Jurkat, Clone E6-1 (cell line): ENCODE results near the gene GLB1L2.

Source experiments
- DNase-seq: peaks from one replicate; pipeline ENCODE4 v3.0.0-alpha.2; 2011; ENCODE audit warnings: low read depth, low spot score
- H3K4me3 ChIP-seq: 2 replicates; pipeline ENCODE4 v1.5.1; 2011; ENCODE audit warnings: mild to moderate bottlenecking, low read length, control low read depth, moderate library complexity

The GLB1L2 gene

GRCh38 chr11:134360050-134360835 is 28.5 kb downstream of the GLB1L2 start:
- no peak overlapping the region for H3K4me3 ChIP-seq
- peak; percentile 53 for DNase-seq

GRCh38 chr11:134361661-134362060 is 29.9 kb downstream of the GLB1L2 start:
- DNase-seq = no peak
- no peak overlapping the region for H3K4me3 ChIP-seq

GRCh38 chr11:134362192-134362901 is 30.6 kb downstream of the GLB1L2 start:
- H3K4me3 ChIP-seq = no peak overlapping the region
- DNase-seq = no peak

- no peak overlapping the region for H3K4me3 ChIP-seq
- no peak for DNase-seq
These were observed 31.4 kb downstream of the GLB1L2 start for GRCh38 chr11:134363161-134363560.

- DNase-seq = peak; percentile 39
- no peak overlapping the region for H3K4me3 ChIP-seq
These were observed 31.8 kb downstream of the GLB1L2 start for GRCh38 chr11:134363592-134363991.

GRCh38 chr11:134364261-134364660 is 32.5 kb downstream of the GLB1L2 start:
- DNase-seq = no peak
- no peak overlapping the region for H3K4me3 ChIP-seq

- peak; percentile 54 for DNase-seq
- no peak overlapping the region for H3K4me3 ChIP-seq
These were observed 33.5 kb downstream of the GLB1L2 start for GRCh38 chr11:134365011-134365925.

- no peak overlapping the region for H3K4me3 ChIP-seq
- DNase-seq = no peak
These were observed 34.5 kb downstream of the GLB1L2 start for GRCh38 chr11:134366254-134366653.

GRCh38 chr11:134367781-134368180 is 36.0 kb downstream of the GLB1L2 start:
- H3K4me3 ChIP-seq = no peak overlapping the region
- DNase-seq = no peak

GRCh38 chr11:134369656-134370525 is 38.1 kb downstream of the GLB1L2 start:
- H3K4me3 ChIP-seq = no peak overlapping the region
- no peak for DNase-seq

GRCh38 chr11:134370526-134371435 is 39.0 kb downstream of the GLB1L2 start:
- H3K4me3 ChIP-seq = no peak overlapping the region
- DNase-seq = no peak

- no peak for DNase-seq
- no peak overlapping the region for H3K4me3 ChIP-seq
These were observed 39.8 kb downstream of the GLB1L2 start for GRCh38 chr11:134371436-134372185.

- no peak overlapping the region for H3K4me3 ChIP-seq
- no peak for DNase-seq
These were observed 40.7 kb downstream of the GLB1L2 start for GRCh38 chr11:134372536-134372935.

- DNase-seq = no peak
- no peak overlapping the region for H3K4me3 ChIP-seq
These were observed 41.2 kb downstream of the GLB1L2 start for GRCh38 chr11:134372961-134373360.

GRCh38 chr11:134373591-134374052 is 41.8 kb downstream of the GLB1L2 start:
- no peak for DNase-seq
- no peak overlapping the region for H3K4me3 ChIP-seq

- no peak for DNase-seq
- H3K4me3 ChIP-seq = no peak overlapping the region
These were observed 42.4 kb downstream of the GLB1L2 start for GRCh38 chr11:134374171-134374570.
